ENCODE data around the gene PSRC1.
"Not testable (repeated sequence)": the region's sequence is repeated elsewhere in the genome, so short reads cannot be mapped to it uniquely, and the experiment has no call there.

The PSRC1 gene

GRCh38 chr1:109295712-109296415, 12.9 kb upstream of the PSRC1 start:
- DNase-seq (ENCODE audit: low read depth), result no peak

- no peak for DNase-seq (ENCODE audit: low read depth)
Measured at GRCh38 chr1:109294481-109294880, 11.5 kb upstream of the PSRC1 start.

GRCh38 chr1:109293026-109293425, 10.1 kb upstream of the PSRC1 start:
- DNase-seq (ENCODE audit: low read depth), result no peak

- no peak for DNase-seq (ENCODE audit: low read depth)
Measured at GRCh38 chr1:109292364-109292763, 9.4 kb upstream of the PSRC1 start.

GRCh38 chr1:109290998-109291397, 8.1 kb upstream of the PSRC1 start:
- DNase-seq (ENCODE audit: low read depth), result no peak

- DNase-seq (ENCODE audit: low read depth), result no peak
Measured at GRCh38 chr1:109290137-109290536, 7.2 kb upstream of the PSRC1 start.

GRCh38 chr1:109286762-109287161, 3.8 kb upstream of the PSRC1 start:
- not testable (repeated sequence) for DNase-seq (ENCODE audit: low read depth)

GRCh38 chr1:109283748-109284600, 1.0 kb upstream of the PSRC1 start:
- DNase-seq (ENCODE audit: low read depth), result no peak

GRCh38 chr1:109282497-109282951, 421 bp downstream of the PSRC1 start:
- no peak for DNase-seq (ENCODE audit: low read depth)

GRCh38 chr1:109281680-109282496, 1.1 kb downstream of the PSRC1 start:
- DNase-seq (ENCODE audit: low read depth), result no peak

- no peak for DNase-seq (ENCODE audit: low read depth)
Measured at GRCh38 chr1:109280862-109281261, 2.1 kb downstream of the PSRC1 start.

- no peak for DNase-seq (ENCODE audit: low read depth)
Measured at GRCh38 chr1:109279615-109280278, 3.2 kb downstream of the PSRC1 start.

GRCh38 chr1:109277434-109278204, 5.3 kb downstream of the PSRC1 start:
- no peak for DNase-seq (ENCODE audit: low read depth)

- no peak for DNase-seq (ENCODE audit: low read depth)
Measured at GRCh38 chr1:109275706-109276345, 7.1 kb downstream of the PSRC1 start.

- DNase-seq (ENCODE audit: low read depth), result no peak
Measured at GRCh38 chr1:109274533-109275476, 8.1 kb downstream of the PSRC1 start.

GRCh38 chr1:109273570-109274288, 9.2 kb downstream of the PSRC1 start:
- no peak for DNase-seq (ENCODE audit: low read depth)

GRCh38 chr1:109272831-109273547, 10.0 kb downstream of the PSRC1 start:
- no peak for DNase-seq (ENCODE audit: low read depth)

All from GM04503 (cell line).